ENCODE measurements around the gene HEXD.

The HEXD gene

DNA sequence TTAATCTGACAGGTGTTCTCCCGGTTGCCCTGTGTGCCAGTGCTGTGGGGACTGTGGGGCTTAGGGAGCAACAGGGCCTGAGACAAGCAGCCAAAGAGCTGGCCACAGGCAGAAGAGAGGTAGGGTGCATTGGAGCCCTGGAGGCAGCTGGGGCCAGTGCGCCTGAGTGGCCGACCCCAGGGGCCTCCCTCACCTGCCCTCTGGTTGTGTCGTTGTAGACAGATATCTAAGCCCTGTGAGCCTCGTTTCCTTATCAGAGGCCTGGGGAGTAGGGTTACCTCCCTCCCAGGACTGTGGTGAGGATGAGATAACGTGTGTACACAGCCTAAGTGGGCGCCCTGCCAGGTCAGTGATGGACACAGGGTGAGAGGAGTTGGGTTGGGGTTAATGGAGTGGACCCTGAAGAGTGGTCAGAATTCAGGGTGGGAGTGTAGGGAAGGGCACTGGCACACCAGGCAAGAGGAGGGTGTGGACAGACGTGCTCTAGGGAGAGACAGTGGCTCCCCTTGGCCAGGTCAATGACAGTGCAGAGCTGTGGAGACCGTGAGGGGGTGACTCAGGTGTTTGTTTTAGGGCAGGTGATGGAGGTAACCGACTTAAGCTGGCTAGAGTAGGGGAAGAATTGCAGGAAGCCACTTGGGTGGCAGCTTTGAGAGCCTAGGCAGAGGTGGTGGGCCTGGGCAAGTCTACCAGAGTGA is 43.8 kb downstream of the HEXD start:
- no peak for DNase-seq

DNA sequence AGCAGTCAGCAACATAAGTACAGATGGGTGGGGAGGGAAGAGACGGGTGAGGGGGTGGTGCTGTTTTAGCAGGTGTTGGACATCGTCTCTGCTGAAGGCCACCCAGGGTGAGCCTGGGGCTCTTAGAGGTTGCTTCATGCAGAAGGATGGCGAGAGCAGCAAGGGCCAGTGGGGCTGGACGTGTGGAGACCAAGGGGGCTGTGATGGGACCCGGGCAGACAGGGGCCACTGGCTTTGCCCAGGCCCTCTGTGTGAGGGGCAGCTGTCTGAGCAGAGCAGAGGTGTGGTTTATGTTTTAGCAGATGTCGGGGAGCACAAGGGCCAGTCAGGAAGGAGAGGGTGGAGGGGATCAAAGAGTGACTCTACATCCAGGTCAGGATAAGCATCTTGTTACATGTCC is 45.2 kb downstream of the HEXD start:
- no peak for DNase-seq

DNA sequence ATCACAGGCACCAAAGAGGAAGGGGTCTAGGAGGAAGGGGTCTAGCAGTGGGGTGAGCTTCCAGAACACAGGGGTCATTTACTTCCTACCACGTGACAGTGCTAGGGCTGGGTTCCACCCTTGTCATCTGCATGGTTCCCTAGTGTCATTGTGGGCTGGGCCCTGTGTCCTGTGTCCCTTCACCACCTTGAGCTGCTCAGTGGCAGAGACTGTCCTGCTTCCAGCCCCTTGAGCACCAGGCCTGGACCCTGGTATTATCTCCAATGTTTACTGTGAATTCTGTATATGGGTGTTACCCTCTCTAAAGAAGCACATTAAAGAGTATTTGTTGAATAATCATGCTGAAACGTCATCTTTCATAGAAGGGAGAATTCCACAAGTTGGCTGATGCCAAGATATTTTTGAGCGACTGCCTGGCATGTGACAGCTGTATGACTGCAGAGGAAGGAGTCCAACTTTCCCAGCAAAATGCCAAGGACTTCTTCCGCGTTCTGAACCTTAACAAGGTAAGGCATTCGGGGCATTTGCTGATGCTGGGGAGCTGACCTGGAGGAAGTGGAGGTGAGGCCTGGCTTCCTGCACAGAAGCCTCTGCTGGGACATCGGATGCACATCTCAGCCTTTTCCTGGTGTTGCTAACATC is 45.9 kb downstream of the HEXD start:
- DNase-seq = no peak

DNA sequence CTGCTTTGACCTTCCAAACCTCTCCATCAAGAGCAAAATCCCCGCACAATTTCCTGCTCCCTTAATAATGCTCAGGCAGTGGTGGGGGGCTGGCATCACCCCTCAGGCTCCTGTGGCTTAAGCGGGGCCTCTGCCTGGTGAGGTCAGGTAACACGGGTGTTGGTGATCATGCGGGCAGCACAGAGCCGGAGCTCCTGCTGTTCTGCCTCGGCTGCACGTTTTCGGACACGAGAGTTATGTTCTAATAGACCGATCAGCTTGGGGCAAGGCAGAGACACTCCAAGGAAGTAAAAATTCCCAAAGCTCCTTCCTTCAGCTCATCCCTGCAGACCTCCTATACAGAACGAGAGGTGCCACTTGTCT is 46.4 kb downstream of the HEXD start:
- no peak for DNase-seq

DNA sequence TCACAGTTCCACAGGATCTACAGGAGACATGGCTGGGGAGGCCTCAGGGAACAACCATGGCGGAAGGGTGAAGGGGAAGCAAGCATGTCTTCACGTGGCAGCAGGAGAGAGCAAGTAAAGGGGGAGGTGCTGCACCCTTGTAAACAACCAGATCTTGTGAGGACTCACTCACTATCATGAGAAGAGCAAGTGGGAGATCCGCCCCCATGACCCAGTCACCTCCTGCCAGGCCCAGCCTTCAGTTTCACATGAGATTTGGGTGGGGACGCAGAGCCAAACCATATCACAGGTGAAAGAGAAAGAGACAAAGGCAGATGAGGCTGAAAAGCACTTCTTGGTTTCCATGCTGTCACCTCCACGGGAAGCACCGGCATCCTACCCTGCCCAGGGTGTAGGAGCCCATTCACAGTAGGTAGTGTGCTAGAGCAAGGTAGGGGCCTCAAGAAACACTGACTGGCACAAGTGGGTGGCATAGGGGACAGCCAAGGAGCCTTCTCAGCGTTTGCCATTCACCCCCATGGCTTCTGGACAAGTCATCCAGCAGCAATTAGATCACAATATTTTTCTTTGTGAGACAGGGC is 47.0 kb downstream of the HEXD start:
- DNase-seq = no peak

DNA sequence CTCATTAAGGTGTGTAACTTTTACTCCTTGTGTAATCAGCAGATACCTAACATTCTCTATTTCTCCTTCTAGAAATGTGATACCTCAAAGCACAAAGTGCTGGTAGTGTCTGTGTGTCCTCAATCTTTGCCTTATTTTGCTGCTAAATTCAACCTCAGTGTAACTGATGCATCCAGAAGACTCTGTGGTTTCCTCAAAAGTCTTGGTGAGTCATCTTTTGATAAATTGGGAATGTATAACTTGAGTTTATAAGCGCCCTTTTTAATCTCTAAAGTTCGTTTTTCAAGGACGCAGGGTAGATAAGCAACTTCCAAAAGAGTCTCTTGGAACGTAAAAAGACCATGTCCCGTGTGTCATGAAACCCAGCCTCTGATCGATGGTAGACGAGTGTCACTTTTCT is 50.5 kb downstream of the HEXD start:
- no peak for DNase-seq

DNA sequence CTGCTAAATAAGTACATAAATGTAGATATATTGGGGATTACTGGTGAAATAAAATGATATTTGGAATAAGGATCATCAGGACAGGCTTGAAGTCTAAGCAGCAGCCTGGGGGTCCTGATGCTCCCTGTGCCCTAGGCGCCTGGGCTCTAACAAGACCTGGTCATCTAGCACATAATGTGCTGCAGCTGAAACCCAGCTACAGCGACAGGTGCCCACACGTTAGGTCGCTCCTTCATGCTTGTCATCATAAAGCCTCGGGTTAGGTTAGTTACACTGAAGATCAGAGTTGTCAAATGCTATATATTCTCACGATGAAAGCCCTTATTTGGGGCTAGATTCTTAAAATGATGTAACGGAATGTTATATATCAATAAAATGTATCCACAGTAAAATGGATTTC is 51.9 kb downstream of the HEXD start:
- no peak for DNase-seq

DNA sequence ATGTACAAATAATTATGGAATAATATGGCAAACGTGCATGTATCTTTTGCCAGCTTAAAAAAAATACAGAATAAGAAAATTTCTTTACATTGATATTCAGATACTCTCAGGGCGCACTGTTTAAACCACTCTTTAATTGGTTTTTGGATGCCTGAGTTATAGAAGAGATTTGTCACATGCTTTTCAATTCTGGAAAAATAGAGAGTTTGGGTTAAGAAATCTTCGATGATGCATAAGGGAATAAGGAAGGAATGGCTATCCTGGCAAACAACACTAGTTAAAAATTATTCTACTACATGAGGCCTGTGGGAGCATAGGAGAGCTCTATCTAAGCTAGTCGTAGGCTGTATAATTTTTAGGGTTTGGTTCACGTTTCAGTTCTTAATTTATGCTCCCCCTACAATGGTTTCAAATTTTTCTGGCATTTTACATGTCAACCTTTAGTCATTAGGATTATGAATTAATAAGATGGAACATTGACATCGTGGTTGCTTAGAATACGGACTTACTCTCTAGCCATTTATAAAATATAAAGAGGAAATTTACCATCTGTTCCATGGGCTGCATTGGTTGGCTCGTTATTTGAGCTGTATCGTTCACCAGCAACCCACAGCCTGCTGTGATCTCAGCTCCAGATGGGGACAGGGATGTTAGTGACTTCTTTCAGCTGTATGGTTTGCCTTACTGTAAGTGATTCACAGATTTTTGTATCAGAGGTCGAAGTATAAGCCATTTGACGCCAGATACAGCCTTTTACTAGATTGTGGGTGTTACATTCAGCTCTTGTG is 56.3 kb downstream of the HEXD start:
- DNase-seq = no peak

DNA sequence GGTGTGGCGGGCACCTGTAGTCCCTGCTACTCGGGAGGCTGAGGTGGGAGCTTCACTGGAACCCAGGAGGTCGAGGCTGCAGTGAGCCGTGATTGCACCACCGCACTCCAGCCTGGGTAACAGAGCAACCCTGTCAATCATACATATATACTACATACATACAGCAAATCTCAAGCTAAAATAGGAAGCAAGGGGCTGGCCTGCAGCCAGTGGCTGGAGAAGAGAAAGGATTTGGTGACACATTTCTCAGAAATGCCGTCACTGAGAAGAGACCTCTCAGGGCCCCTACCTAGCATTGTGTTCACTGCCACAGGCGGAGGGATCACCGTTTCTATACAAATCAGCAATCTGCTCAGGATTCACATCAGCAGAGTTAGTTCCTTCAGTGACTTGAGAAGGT is 57.3 kb downstream of the HEXD start:
- DNase-seq = no peak

DNA sequence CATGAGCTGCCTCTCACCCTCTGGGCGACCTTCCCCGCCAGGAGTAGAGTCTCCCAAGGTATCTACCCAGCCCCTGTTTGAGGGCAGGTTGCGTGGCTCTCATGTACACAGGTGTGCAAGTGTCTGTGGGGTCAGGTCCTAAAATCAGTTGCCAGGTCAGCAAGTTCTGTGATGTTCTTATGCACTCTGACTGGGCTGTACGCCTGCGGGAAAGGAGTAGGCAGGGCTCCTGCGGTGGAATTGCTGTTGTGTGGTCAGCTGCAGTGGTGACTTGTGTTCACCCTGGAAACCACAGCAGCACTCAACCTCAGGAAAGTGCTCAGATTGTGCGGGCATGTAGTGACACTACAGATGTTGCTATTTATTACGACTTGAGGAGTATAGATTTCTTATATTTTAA is 59.8 kb downstream of the HEXD start:
- no peak for DNase-seq

DNA sequence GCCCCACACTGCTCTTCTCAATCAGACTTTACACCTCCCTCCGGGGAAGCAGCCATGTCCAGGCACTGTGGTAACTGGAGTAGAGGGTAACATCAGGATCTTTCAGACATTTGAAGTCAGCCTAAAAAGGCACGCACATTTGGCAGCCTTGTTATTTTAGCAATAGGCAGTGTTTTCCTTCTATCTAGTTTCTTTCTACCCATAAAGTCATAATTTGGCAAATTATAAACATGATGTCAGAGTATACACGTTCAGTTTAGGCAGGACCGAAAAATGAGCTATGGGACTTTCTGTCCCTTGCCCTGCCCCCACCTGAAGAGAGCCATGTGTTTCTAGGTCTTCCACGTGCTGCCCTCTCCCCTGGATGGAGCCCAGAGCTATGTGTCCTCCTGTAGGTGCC is 61.5 kb downstream of the HEXD start:
- no peak for DNase-seq

DNA sequence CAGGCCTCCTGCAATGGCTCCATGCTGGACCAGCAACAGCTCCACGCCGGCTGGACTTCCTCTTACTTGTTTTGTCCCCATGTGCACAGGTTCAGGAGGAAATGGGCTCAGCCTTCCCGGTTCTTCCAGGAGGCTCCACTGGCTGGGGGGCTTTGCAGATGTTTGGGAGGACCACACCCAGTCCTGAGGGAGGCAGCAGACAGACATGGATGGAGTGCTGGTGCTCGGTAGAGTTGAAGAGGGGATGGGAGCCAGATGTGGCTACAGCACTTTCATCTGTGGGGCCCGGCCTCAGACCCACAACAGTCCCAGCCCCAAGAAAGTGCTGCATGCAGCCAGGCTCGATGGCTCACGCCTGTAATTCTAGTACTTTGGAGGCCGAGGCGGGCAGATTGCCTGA is 62.2 kb downstream of the HEXD start:
- no peak for DNase-seq

DNA sequence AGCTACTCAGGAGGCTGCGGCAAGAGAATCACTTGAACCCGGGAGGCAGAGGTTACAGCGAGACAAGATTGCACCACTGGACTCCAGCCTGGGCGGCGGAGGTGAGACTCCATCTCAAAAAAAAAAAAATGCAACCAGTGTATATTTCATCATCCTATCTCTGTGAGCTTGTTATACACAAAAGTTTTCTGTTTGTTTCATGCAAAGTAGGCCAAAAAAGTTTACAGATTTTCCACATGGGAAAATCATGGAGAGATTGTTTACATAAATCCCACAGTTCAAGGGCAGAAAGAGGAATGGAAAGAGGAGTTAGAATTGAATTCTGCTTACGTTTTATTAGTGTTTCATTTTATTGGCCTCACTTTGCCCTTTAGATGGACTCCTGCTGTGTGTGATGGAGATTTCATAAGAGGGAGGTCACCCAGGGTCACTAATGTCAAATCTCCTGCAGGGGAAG is 65.1 kb downstream of the HEXD start:
- DNase-seq = no peak

DNA sequence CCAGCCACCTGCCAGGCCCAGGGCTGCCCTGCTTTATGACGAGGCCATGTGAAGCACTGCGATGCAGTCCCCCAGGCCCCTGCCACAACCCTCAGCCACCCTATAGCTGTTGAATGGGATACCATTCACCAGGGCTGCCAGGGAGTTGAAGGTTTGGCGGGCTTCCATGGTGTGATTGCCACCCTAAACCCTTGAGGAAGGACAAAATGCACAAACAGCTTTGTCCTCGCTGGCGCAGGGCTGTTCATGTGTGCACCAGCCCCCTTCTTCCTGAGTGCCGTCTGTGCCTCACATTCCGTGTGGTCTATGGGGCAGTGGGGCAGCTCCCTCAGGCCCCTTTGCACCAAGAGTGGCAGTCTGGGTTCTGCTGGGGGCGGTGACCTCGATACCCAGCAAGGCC is 65.7 kb downstream of the HEXD start:
- no peak for DNase-seq

DNA sequence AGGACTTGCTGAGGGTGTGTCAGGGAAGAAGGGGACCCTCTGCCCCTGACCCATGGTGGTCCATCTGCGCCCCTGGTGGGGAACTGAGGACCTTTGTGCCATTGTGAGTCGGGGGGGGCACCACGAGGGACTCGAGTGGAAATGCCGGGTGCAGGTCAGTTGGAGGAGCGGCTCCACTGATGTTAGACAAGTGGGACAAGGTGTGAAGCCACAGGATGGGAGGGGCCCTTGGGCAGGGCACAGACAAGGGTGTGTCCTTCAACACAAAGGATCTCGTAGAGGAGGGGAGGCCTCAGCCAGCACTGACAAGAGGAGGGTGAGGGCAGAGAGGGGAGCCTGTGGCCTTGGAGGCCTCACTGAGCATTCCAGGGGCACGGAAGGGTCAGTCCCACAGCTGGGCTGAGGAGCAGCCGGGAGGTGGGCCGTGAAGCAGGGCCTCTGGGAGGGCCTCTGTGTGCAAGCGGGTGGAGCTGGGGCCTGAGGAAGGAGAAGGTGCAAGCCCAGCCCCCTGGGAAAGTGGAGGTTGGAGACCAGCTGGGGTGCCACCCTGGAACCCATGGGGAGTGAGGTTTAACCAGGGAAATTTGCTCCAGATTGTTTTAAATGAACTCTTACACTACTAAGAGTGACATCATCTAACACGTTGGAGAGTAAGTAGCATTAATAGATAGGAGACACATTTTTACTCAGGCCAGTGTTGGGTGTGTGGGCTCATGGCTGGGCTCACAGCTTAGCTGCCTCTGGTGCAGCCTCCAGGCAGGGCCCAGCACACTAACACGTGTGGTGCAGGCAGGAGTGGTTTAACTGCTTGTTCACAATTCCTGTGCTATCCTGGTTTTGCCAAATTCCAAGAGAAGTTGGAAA is 68.3 kb downstream of the HEXD start:
- DNase-seq = no peak

DNA sequence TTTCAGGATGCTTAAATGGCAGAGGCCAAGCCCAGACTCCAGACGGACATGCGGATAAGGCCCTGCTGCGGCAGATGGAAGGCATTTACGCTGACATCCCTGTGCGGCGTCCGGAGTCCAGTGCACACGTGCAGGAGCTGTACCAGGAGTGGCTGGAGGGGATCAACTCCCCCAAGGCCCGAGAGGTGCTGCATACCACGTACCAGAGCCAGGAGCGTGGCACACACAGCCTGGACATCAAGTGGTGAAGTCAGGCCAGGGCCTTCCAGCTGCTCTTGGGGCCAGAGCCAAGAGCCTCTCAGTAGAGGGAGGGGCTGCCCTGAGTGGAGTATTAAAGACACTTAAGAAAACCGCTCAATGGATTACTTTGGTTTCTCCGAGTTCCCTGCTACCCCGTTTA is 69.8 kb downstream of the HEXD start:
- DNase-seq = no peak

DNA sequence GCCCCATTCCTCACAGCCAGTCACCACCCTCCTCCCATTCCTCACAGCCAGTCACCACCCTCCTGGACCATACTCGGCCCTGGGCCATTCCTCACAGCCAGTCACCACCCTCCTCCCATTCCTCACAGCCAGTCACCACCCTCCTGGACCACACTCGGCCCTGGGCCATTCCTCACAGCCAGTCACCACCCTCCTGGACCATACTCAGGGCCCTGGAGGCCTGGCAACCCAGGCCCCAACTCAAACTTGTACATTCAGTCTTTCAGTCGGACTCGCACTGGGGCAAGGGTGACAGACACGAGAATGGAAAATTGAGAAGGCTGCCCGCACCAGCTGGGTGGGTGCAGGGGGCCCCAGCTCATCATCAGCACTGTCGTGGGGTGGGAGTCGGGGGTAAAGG is 71.0 kb downstream of the HEXD start:
- no peak for DNase-seq

DNA sequence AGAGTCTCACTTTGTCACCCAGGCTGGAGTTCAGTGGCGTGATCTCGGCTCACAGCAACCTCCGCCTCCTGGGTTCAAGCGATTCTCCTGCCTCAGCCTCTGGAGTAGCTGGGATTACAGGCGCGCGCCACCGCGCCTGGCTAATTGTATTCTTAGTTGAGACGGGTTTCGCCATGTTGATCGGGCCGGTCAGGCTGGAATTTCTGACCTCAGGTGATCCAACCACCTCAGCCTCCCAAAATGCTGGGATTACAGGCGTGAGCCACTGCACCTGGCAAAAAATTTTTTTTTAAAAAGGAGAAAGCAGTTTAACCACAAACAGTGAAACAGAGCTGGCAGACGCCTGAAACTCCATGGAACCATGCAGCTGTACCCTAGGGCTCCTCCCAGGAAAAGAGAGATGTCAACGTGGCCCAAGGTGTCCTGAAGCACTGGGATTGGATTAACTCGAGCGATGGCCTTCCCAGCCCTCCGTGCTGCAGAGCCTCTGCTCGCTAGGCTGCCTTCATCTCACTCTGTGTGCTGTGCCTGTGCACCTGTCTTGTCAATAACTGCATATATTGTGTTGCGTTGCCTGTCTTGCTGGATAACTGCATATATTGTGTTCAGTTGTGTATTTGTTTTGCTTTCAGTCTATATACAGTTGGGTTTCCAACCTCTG is 71.8 kb downstream of the HEXD start:
- DNase-seq = no peak

DNA sequence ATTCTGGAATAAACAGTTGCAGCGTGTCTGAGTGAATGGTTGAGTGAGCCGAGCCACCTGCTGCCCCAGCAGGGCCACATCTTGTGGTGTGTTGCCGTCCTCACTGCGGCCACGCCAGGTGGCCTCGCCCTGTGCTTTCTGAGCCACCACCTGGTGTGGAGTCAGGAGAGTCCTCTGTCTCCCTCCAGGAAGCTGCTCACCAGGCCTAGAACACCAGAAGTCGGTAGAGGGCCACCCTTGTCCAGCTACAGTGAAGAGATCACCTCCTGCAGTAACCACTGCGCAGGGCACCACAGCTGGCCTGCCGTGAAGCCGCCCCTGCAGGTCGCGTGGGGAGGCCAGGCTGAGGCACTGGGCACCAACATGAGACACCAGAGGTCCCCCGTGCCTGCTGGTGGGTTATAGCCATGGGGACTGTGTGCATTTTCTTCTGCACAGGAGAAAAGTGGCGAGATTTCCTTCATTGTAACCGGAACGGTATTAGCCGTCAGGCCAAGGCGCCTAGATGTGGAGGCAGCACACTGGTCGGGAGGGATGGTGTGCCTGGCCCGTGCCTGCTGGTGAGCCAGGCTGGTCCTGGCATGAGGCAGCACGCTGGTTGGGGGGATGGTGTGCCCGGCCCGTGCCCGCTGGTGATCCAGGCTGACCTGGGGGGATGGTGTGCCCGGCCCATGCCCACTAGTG is 72.5 kb downstream of the HEXD start:
- no peak for DNase-seq

DNA sequence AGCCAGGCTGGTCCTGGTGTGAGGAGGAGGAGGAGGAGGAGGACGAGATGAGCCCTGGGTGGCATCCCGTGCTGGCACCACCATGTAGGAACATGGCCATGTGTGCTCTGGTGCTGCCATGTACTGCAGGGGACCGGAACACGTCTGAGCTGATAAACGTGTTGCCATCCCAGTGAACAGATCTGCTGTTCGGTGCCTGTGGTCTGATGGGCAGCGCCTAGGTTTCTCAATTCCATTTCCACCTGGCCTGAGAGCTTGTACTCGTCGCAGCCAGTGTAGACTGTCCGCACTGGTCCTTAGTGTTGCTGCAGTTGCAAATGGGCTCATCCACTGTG is 73.0 kb downstream of the HEXD start:
- no peak for DNase-seq

DNA sequence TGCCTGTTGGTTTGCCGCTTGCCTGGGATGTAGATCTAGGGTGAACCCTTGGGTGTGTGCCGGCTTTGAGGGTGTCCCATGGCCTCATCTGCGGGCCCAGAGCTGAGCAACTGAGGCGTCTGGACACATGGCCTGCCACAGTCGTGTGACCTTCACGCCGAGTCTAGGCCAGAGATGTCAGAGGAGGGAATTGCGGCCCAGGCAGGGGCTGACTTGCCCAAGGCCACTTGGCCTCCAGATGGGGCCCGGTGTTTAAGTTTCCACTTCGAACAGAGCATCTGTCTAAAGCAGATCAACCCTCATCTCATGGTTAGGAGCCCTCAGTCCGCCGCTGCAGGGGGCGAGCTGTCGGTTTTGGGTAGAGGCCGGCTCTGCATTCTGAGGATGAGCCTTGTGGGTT is 73.4 kb downstream of the HEXD start:
- no peak for DNase-seq

Data from NCI-H1930 (cell line).